Neural progenitor cell (in vitro differentiated cells): ENCODE measurements around the gene ABCD4. TPM values are rescaled to one million over a fixed set of nuclear protein-coding genes. Genes with fewer than 3 reads are reported as not detected.

ENCODE experiments used
- DNase-seq: peaks from one replicate; pipeline ENCODE4 v3.0.0-alpha.2; 2016; ENCODE audit warnings: low spot score
- H2AFZ ChIP-seq: fragments of 200-600 bp; sonication (generic); replicated peaks from 2 replicates; pipeline ENCODE4 v1.6.1; 2016; ENCODE audit warnings: antibody characterized with exemption
- H3F3A ChIP-seq: fragments of 200-600 bp; sonication (generic); 2 replicates; pipeline ENCODE4 v1.6.1; 2016; ENCODE audit warnings: antibody characterized with exemption, low read depth
- H3K27ac ChIP-seq: fragments of 200-600 bp; sonication (generic); 2 replicates; pipeline ENCODE4 v1.5.1; 2016; ENCODE audit warnings: mild to moderate bottlenecking
- H3K27me3 ChIP-seq: fragments of 200-600 bp; sonication (generic); 2 replicates; pipeline ENCODE4 v1.6.1; 2016; ENCODE audit warnings: mild to moderate bottlenecking, moderate library complexity
- H3K36me3 ChIP-seq: fragments of 200-600 bp; sonication (generic); 2 replicates; pipeline ENCODE4 v1.5.1; 2016
- H3K4me1 ChIP-seq: fragments of 200-600 bp; sonication (generic); 2 replicates; pipeline ENCODE4 v1.6.1; 2016; ENCODE audit warnings: mixed run types
- H3K4me2 ChIP-seq: fragments of 200-600 bp; sonication (generic); 2 replicates; pipeline ENCODE4 v1.6.1; 2016
- H3K4me3 ChIP-seq: fragments of 200-600 bp; sonication (generic); 2 replicates; pipeline ENCODE4 v1.5.1; 2016
- H3K79me2 ChIP-seq: fragments of 200-600 bp; sonication (generic); 2 replicates; pipeline ENCODE4 v1.6.1; 2016; ENCODE audit warnings: low read depth
- H3K9ac ChIP-seq: fragments of 200-600 bp; sonication (generic); 2 replicates; pipeline ENCODE4 v1.6.1; 2016
- H3K9me3 ChIP-seq: fragments of 200-600 bp; sonication (generic); 2 replicates; pipeline ENCODE4 v1.5.1; 2016; ENCODE audit warnings: low read depth
- H4K20me1 ChIP-seq: fragments of 200-600 bp; sonication (generic); 2 replicates; pipeline ENCODE4 v1.6.1; 2016; ENCODE audit warnings: low read depth
- H3K27ac Mint-ChIP-seq: 3 replicates; pipeline ENCODE4 v1.8.0; 2021; ENCODE audit warnings: mixed read lengths
- H3K27me3 Mint-ChIP-seq: 2 replicates; pipeline ENCODE4 v1.8.0; 2022; ENCODE audit warnings: low read depth, mild to moderate bottlenecking, inconsistent platforms, moderate library complexity, mixed read lengths; ENCODE audit not compliant: insufficient read depth
- H3K36me3 Mint-ChIP-seq: 3 replicates; pipeline ENCODE4 v1.8.0; 2021; ENCODE audit warnings: mixed read lengths
- H3K4me1 Mint-ChIP-seq: 3 replicates; pipeline ENCODE4 v1.8.0; 2021; ENCODE audit warnings: mixed read lengths
- H3K4me3 Mint-ChIP-seq: 3 replicates; pipeline ENCODE4 v1.8.0; 2021; ENCODE audit warnings: mild to moderate bottlenecking, moderate library complexity, mixed read lengths
- H3K9me3 Mint-ChIP-seq: 3 replicates; pipeline ENCODE4 v1.8.0; 2020; ENCODE audit warnings: mixed read lengths
- CTCF ChIP-seq: fragments of 200-600 bp; sonication (generic); IDR thresholded peaks from 2 replicates; pipeline ENCODE4 v1.5.1; 2017; ENCODE audit warnings: antibody characterized with exemption, mild to moderate bottlenecking
- EZH2 ChIP-seq: fragments of 200-600 bp; sonication (generic); IDR thresholded peaks from 2 replicates; pipeline ENCODE4 v1.6.1; 2017; ENCODE audit warnings: antibody characterized with exemption, mild to moderate bottlenecking, moderate library complexity
- EZH2phosphoT487 ChIP-seq: fragments of 200-600 bp; sonication (generic); IDR thresholded peaks from 2 replicates; pipeline ENCODE4 v1.6.1; 2017; ENCODE audit warnings: antibody characterized with exemption
- total RNA-seq: library from RNA; depleted of rRNA; stranded (reverse); fragments of >200 nt; gene quantifications from 2 replicates; pipeline ENCODE4 v1.2.3, GENCODE V29; 2015; ENCODE audit warnings: low replicate concordance

Gene ABCD4
- total RNA-seq, 1 donor from 2014 or later = 66.6 TPM

- Histone ChIP-seq H3F3A (no peaks in the 10 kb centered on the region), H3K4me2 (no peak overlapping the region), H3K4me3 (no peak overlapping the region), H3K36me3 (no peaks in the 10 kb centered on the region), H4K20me1 (no peaks in the 10 kb centered on the region), H3K4me1 (peaks cover 13% of the 10 kb centered on the region), H3K9ac (no peak overlapping the region), H3K27ac (no peak overlapping the region), H3K79me2 (no peaks in the 10 kb centered on the region), H2AFZ (no peak overlapping the region), H3K27me3 (peaks cover 39% of the 10 kb centered on the region), H3K9me3 (no peaks in the 10 kb centered on the region)
- Mint-ChIP-seq H3K36me3 (no peaks in the 10 kb centered on the region), H3K27me3 (peaks cover 33% of the 10 kb centered on the region), H3K27ac (no peak overlapping the region), H3K9me3 (no peaks in the 10 kb centered on the region), H3K4me1 (peaks cover 22% of the 10 kb centered on the region), H3K4me3 (no peak overlapping the region)
- no peak for TF ChIP-seq CTCF
- TF ChIP-seq EZH2phosphoT487 = no peak
- no peak for TF ChIP-seq EZH2
- no peak for DNase-seq
Observed at GRCh38 chr14:74249433-74250375, 53.0 kb downstream of the ABCD4 start.

- H3K27me3 Mint-ChIP-seq = peaks cover 45% of the 10 kb centered on the region
- DNase-seq = no peak
- H3K4me3 Mint-ChIP-seq = no peak overlapping the region
- H3F3A ChIP-seq = peaks cover 9% of the 10 kb centered on the region
- H3K27ac ChIP-seq = no peak overlapping the region
- H3K9me3 ChIP-seq = no peaks in the 10 kb centered on the region
- H4K20me1 ChIP-seq = peaks cover 2% of the 10 kb centered on the region
- H3K27me3 ChIP-seq = peaks cover 46% of the 10 kb centered on the region
- no peak overlapping the region for H3K4me2 ChIP-seq
- peaks cover 22% of the 10 kb centered on the region for H3K4me1 ChIP-seq
- H3K9ac ChIP-seq = no peak overlapping the region
- no peak overlapping the region for H3K4me3 ChIP-seq
- no peaks in the 10 kb centered on the region for H3K36me3 Mint-ChIP-seq
- no peaks in the 10 kb centered on the region for H3K79me2 ChIP-seq
- H3K4me1 Mint-ChIP-seq = peaks cover 28% of the 10 kb centered on the region
- H3K27ac Mint-ChIP-seq = no peak overlapping the region
- TF ChIP-seq EZH2 (no peak), EZH2phosphoT487 (no peak)
- no peaks in the 10 kb centered on the region for H3K36me3 ChIP-seq
- H3K9me3 Mint-ChIP-seq = peaks cover 2% of the 10 kb centered on the region
- H2AFZ ChIP-seq = no peak overlapping the region
Observed at GRCh38 chr14:74248017-74248416, 54.7 kb downstream of the ABCD4 start.

GRCh38 chr14:74246542-74246941 is 56.2 kb downstream of the ABCD4 start:
- peak overlapping the region; percentile 47 for H3K4me2 ChIP-seq
- H3K36me3 ChIP-seq = no peaks in the 10 kb centered on the region
- no peak overlapping the region for H3K27ac ChIP-seq
- Mint-ChIP-seq H3K9me3 (peaks cover 3% of the 10 kb centered on the region), H3K36me3 (no peaks in the 10 kb centered on the region), H3K4me3 (peak overlapping the region; percentile 39), H3K27me3 (peaks cover 50% of the 10 kb centered on the region), H3K4me1 (peaks cover 28% of the 10 kb centered on the region), H3K27ac (no peak overlapping the region)
- peaks cover 16% of the 10 kb centered on the region for H4K20me1 ChIP-seq
- H3K79me2 ChIP-seq = no peaks in the 10 kb centered on the region
- H2AFZ ChIP-seq = no peak overlapping the region
- peaks cover 24% of the 10 kb centered on the region for H3K4me1 ChIP-seq
- no peak overlapping the region for H3K4me3 ChIP-seq
- peaks cover 46% of the 10 kb centered on the region for H3K27me3 ChIP-seq
- H3K9ac ChIP-seq = no peak overlapping the region
- DNase-seq = peak; percentile 45
- TF ChIP-seq CTCF = no peak
- TF ChIP-seq EZH2phosphoT487 = no peak
- TF ChIP-seq EZH2 = no peak
- peaks cover 21% of the 10 kb centered on the region for H3F3A ChIP-seq
- no peaks in the 10 kb centered on the region for H3K9me3 ChIP-seq

- H3K27me3 ChIP-seq = peaks cover 59% of the 10 kb centered on the region
- H3K9me3 Mint-ChIP-seq = peaks cover 3% of the 10 kb centered on the region
Observed at GRCh38 chr14:74245292-74245691, 57.4 kb downstream of the ABCD4 start.

More at GRCh38 chr14:74245292-74245691, 57.4 kb downstream of the ABCD4 start:
- H3K4me1 ChIP-seq = peaks cover 37% of the 10 kb centered on the region
- no peaks in the 10 kb centered on the region for H3K36me3 Mint-ChIP-seq
- no peak overlapping the region for H3K27ac Mint-ChIP-seq
- no peaks in the 10 kb centered on the region for H3K36me3 ChIP-seq
- H2AFZ ChIP-seq = no peak overlapping the region
- no peak for DNase-seq
- no peak overlapping the region for H3K9ac ChIP-seq
- no peaks in the 10 kb centered on the region for H3K9me3 ChIP-seq
- H3K27me3 Mint-ChIP-seq = peaks cover 60% of the 10 kb centered on the region
- H3K4me3 ChIP-seq = no peak overlapping the region
- H3K27ac ChIP-seq = no peak overlapping the region
- no peak overlapping the region for H3K4me2 ChIP-seq
- H3K79me2 ChIP-seq = no peaks in the 10 kb centered on the region
- no peak for TF ChIP-seq EZH2
- no peak for TF ChIP-seq EZH2phosphoT487
- no peak for TF ChIP-seq CTCF
- peaks cover 17% of the 10 kb centered on the region for H4K20me1 ChIP-seq
- H3K4me3 Mint-ChIP-seq = no peak overlapping the region
- H3K4me1 Mint-ChIP-seq = peaks cover 25% of the 10 kb centered on the region
- peaks cover 28% of the 10 kb centered on the region for H3F3A ChIP-seq
